GM03348 (cell line): ENCODE results near the gene MPV17.
"Not testable (repeated sequence)": the region's sequence is repeated elsewhere in the genome, so short reads cannot be mapped to it uniquely, and the experiment has no call there.

Experiments
- DNase-seq: peaks from one replicate; pipeline ENCODE4 v3.0.0; 2012; ENCODE audit warnings: low spot score

The MPV17 gene

GRCh38 chr2:27322766-27323595 lies at the start of gene MPV17:
MPV17 (minus strand) TSS chr2:27323097; CDS start chr2:27322517, 580 bp downstream.
- peak; percentile 97 for DNase-seq

GRCh38 chr2:27370816-27371620 lies 48.1 kb upstream of the MPV17 start:
- peak; percentile 41 for DNase-seq

GRCh38 chr2:27370026-27370815 lies 47.3 kb upstream of the MPV17 start, which contains the start of the genes EIF2B4 and SNX17:
EIF2B4 (minus strand) TSS chr2:27370338; CDS start chr2:27370314, 24 bp downstream.
SNX17 (plus strand) TSS chr2:27370616; CDS start chr2:27370744, 128 bp downstream.
- DNase-seq = peak; percentile 96

- peak; percentile 88 for DNase-seq
Observed at GRCh38 chr2:27369471-27370025, 46.7 kb upstream of the MPV17 start.

- no peak for DNase-seq
Observed at GRCh38 chr2:27363933-27364332, 41.0 kb upstream of the MPV17 start.

- no peak for DNase-seq
Observed at GRCh38 chr2:27362678-27363420, 40.0 kb upstream of the MPV17 start.

- DNase-seq = peak; percentile 97
Observed at GRCh38 chr2:27356382-27357181, 33.7 kb upstream of the MPV17 start, which contains the start of gene GTF3C2. GTF3C2 (minus strand) TSS chr2:27356764; CDS start chr2:27343554, 13,210 bp downstream.

- DNase-seq = peak; percentile 55
Observed at GRCh38 chr2:27356056-27356381, 33.1 kb upstream of the MPV17 start.

GRCh38 chr2:27354597-27354927 lies 31.7 kb upstream of the MPV17 start:
- DNase-seq = no peak

- no peak for DNase-seq
Observed at GRCh38 chr2:27353762-27354596, 31.1 kb upstream of the MPV17 start.

GRCh38 chr2:27353386-27353761 lies 30.5 kb upstream of the MPV17 start:
- not testable (repeated sequence) for DNase-seq

GRCh38 chr2:27351802-27352598 lies 29.1 kb upstream of the MPV17 start:
- DNase-seq = no peak

GRCh38 chr2:27350106-27350693 lies 27.3 kb upstream of the MPV17 start:
- DNase-seq = no peak

- DNase-seq = no peak
Observed at GRCh38 chr2:27347641-27348040, 24.7 kb upstream of the MPV17 start.

- no peak for DNase-seq
Observed at GRCh38 chr2:27336173-27336572, 13.3 kb upstream of the MPV17 start.

GRCh38 chr2:27335311-27335710 lies 12.4 kb upstream of the MPV17 start:
- no peak for DNase-seq

GRCh38 chr2:27324720-27325119 lies 1.8 kb upstream of the MPV17 start:
- DNase-seq = no peak

GRCh38 chr2:27323596-27324285 lies 844 bp upstream of the MPV17 start:
- DNase-seq = no peak
